ENCODE results near the gene TAF6L.
"Not testable (repeated sequence)": the region's sequence is repeated elsewhere in the genome, so short reads cannot be mapped to it uniquely, and the experiment has no call there.

The TAF6L gene

DNA sequence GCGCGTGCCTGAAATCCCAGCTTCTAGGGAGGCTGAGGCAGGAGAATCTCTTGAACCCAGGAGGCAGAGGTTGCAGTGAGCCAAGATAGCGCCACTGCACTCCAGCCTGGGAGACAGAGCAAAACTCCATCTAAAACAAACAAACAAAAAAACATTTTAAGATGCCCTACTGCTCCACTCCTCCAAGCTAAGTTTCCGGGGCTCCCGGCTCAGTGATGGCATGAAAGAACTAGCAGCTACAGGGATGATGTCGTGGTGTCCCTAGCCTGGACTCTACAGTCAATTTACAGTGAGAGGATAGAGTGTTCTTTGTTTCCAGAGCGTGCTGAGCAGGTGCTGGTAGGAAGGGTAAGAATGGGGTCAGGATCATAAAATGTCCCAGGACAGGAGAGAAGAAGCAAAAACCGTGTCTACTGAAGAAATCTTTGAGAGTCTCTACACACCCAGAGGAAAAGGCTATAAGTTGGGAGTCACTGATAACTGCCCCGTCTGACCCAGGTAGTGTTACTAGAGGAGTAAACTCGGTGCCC lies 16.0 kb upstream of the TAF6L start:
- no peak for DNase-seq (ENCODE audit: low read depth)

DNA sequence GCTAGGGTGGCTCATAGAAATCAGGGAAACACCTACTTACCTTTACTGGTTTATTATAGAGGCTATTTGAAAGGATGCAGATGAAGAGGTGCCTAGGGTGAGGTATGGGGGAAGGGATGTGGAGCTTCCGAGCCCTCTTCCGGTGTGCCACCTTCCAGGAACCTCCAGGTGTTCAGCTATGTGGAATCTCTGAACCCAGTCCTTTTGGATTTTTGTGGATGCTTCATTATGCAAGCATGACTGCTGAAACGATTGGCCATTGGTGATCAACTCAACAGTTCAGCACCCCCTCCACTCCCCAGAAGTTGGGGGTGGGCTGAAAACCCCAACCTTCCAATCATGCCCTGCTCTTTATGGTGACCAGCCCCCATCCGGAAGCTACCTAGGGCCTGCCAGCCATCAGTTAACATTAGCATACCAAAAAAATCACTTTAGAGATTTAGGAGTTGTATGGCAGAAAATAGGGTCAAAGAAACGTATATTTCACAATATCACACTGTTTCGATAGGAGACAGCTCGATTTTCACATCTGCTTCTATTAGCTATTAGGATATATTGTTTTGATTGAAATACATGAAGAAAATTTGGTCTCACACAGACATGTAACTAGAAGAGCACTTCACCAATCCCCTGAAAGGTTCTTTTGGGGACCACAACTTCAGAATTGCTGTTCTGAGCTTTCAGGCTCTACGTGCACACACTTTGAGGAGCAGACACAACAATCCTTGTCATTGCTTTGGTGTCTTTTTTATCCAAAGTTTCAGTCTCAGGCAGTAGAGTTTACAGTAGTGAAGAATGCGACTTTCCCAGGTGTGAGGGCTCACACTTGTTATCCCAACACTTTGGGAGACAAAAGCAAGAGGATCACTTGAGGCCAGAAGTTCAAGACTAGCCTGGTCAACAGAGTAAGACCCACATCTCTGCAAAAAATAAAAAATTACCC lies 13.1 kb upstream of the TAF6L start:
- no peak for DNase-seq (ENCODE audit: low read depth)

DNA sequence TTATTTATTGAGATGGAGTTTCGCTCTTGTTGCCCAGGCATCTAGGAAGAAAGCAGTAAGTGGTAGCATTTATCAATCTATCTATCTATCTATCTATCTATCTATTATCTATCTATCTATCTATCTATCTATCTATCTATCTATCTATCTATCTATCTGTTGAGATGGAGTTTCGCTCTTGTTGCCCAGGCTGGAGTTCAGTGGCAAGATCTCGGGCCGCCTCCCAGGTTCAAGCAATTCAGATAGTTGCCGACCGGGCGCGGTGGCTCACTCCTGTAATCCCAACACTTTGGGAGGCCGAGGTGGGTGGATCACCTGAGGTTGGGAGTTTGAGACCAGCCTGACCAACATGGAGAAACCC lies 10.3 kb upstream of the TAF6L start:
- not testable (repeated sequence) for DNase-seq (ENCODE audit: low read depth)

DNA sequence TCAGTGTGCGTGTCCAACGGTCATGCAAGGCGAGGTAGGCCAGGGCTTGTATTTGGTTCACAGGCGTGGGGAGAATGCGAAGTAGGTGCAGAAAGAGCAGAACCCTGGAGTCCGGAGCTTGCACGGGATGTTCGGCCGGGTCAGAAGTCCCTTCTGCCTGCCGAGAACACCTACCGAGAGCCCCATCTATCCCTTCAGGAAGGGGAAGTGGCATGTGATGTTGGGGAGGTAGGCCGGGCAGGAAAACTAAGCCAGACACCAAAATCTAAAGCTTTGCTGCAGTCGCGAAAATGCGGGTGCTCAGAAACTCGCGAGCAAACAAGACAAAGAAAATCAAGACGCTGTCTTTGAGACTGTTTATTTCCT lies 435 bp upstream of the TAF6L start:
- DNase-seq (ENCODE audit: low read depth): no peak

DNA sequence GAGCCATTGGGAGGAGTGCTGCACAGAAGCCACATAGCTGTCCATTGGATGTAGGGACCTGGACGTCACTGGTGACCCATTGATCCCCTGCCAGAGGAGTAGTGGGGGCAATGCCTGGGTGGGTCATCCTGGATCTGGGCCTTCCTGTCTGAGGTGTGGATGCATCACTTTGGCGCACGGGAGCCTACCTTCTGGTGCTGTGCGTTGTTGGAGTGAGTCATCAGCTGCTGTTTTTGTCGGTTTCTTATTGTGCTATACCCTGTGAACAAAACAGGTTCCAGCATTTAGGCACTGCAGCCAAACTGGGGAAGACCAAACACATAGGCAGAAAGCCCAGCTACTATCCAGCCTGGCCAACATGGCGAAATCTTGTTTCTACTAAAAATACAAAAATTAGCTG lies 3.2 kb downstream of the TAF6L start:
- DNase-seq (ENCODE audit: low read depth): no peak

DNA sequence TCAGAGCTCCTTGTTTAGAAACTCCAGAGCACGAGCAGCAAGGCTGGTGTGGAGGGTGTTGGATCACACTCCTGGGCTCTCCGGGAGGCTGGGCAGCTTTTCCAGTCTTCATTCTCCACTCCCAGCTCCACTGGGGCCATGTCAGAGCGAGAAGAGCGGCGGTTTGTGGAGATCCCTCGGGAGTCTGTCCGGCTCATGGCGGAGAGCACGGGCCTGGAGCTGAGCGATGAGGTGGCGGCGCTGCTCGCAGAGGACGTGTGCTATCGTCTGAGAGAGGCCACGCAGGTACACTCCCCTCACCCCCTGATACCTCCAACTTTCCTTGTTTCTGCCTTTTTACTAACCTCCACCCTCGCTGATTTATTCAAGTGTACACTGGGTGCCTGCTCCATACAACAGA lies 4.5 kb downstream of the TAF6L start:
- DNase-seq (ENCODE audit: low read depth): no peak

DNA sequence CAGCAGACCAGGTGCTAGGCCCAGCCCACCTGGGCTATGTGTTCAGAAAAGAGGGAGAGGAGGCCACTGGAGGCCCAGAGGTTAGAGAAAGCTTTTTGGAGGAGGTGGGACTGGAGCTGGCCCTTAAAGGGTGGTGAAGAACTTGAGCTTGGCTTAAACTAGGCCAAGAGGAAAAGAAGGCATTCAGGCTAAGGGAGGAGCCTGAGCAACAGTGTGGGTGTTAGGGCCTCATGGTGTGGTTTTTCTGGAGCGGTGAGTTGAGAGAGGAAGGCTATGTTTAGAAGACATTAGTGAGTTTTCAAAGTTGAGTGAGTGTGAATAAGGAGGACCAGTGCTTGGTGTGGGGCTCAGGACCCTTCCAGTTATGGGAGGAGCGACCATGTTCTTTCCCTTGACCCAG lies 6.2 kb downstream of the TAF6L start:
- no peak for DNase-seq (ENCODE audit: low read depth)

DNA sequence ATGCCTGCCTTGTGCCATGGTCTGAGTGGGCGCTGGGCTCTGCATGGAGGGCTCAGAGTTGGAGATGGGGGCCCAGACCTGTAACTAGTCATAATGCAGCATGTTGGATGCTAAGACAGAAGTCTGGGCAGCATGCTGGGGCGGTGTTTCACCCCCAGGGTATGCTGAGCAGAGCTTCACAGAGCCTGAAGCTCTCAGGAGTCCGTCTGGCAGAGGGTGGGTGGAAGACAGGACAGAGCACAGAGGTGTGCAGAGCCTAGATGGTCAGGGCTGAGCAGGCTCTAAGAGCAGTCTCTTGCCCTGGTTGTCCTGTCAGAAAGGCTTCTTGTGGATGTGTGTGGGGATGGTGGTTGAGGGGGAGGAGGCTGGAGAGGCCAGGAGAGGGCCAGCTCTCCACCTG lies 7.2 kb downstream of the TAF6L start:
- no peak for DNase-seq (ENCODE audit: low read depth)

DNA sequence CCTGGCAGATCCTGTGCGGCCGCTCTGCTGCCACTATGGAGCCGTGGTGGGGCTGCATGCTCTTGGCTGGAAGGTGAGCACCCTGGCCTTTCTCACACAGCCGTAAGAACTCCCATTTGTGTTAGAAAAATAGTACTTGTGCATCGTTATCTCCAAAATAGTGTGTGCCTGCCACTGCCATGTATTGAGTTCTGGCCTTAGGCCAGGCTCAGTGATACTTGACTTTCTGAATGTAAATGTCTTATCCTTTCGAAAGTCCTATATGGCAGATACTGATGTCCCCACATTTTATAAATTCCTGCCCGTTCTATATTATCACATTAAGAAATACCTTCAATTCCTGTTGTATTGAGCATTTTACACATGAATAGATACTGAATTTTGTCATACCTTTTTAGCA lies 11.6 kb downstream of the TAF6L start:
- no peak for DNase-seq (ENCODE audit: low read depth)

DNA sequence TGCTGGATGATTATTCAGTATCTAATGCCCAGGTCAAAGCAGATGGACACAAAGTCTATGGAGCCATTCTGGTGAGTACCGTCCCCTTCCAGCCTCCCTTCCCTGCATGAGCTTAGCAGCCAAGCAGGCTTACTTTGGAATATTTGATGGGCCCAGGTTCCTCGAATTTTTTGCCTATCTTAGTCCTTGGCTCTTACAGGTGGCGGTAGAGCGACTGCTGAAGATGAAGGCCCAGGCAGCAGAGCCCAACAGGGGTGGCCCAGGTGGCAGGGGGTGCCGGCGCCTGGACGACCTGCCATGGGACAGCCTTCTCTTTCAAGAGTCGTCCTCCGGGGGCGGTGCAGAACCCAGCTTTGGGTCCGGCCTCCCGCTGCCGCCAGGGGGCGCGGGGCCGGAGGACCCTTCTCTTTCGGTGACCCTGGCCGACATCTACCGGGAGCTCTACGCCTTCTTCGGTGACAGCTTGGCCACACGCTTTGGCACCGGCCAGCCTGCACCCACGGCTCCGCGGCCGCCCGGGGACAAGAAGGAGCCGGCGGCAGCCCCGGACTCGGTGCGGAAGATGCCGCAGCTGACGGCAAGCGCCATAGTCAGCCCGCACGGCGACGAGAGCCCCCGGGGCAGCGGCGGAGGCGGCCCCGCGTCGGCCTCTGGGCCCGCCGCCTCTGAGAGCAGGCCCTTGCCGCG lies 15.3 kb downstream of the TAF6L start:
- peak; percentile 38 for DNase-seq (ENCODE audit: low read depth)

DNA sequence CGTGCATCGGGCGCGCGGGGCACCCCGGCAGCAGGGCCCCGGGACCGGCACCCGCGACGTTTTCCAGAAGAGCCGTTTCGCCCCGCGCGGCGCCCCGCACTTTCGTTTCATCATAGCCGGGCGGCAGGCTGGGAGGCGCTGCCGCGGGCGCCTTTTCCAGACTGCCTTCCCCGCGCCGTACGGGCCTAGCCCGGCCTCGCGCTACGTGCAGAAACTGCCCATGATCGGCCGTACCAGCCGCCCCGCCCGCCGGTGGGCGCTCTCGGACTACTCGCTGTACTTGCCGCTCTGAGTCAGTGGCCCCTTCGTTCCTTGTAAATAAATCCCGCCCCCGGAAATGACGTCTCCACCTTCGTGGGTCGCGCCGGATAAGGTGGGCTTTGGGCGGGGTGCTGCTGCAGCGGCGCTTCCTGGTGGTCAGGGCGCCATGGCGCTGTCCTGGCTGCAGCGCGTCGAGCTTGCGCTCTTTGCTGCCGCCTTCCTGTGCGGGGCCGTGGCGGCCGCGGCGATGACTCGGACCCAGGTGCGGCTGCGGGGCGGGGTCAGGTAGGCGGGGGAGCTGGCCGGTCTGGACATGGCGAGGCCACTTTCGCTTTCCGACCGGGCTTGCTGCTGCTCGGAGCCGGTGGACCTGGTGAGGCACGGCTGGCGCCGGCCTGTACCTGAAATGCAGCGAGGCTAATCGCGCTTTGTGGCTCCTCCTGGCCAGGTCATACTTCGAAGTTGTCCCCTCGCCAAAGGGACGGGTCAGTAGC lies 16.0 kb downstream of the TAF6L start, which contains the start of gene TMEM179B:
Gene TMEM179B, plus strand, starts transcription at position 398 of the 755 bp plus-strand sequence. Its CDS starts 30 bp downstream, at position 428.
- peak; percentile 80 for DNase-seq (ENCODE audit: low read depth)

DNA sequence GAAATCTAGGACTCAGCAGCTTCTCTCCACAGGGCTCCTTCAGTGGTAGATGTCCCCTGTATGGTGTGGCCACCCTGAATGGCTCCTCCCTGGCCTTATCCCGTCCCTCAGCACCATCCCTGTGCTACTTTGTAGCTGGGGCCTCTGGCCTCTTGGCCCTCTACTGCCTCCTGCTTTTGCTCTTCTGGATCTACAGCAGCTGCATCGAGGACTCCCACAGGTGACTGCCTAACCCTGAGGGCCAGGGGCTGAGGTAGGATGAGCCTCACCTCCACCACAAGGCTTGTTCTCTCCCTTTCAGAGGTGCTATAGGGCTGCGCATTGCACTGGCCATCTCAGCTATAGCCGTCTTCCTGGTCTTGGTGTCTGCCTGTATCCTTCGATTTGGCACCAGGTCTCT lies 17.8 kb downstream of the TAF6L start:
- DNase-seq (ENCODE audit: low read depth): no peak

DNA sequence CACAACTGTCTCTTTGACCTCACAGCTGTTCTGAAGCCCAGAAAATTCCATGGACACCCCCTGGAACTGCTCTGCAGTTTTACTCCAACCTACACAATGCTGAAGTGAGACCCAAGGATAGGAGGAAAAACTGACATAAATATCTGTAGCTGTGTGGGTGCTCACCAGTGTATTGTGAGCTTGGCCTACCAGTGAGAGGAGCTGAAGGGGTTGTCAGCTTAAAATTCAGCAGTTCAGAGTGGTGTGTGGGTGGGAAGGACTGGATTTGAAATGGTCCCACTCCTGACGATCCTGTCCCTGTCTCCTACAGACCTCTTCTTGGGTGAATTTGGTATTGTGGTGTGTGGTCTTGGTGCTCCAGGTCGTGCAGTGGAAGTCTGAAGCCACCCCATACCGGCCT lies 18.4 kb downstream of the TAF6L start:
- no peak for DNase-seq (ENCODE audit: low read depth)

DNA sequence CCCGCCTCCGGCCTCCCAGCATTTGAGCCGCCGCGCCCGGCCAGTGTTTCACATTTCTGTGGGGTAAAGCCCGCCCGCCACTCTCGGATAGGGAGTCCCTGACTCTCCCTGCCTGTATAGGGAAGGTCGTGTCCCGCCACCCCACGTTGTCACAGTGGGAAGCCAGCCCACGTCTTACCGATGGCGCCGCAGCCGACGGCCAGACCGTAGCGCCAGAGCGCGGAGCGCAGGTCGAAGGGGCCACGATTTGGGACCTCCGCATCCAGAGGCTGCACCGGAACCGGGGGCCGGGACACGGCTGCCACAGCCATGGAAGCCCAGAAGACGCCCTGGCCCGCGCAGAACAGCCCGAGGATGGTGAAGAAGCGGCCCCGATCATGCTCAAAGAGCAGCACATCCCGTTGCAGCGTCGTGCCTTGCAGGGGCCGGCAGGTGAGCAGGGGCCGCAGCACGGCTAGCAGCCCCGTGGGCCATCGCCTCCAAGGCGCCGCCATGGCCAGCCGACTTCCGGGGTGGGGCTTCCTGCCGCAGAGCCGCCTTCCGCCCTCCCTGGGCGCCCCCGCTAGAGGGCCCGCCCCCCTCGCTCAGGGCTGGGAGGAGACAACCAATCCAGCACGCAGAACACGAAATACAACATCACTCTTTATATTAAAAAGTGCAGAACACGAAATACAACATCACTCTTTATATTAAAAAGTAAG lies 20.5 kb downstream of the TAF6L start, which contains the start of gene TMEM223:
Gene TMEM223, minus strand, starts transcription at position 506 of the 701 bp plus-strand sequence. Its CDS starts 12 bp downstream, at position 494.
- no peak for DNase-seq (ENCODE audit: low read depth)

DNA sequence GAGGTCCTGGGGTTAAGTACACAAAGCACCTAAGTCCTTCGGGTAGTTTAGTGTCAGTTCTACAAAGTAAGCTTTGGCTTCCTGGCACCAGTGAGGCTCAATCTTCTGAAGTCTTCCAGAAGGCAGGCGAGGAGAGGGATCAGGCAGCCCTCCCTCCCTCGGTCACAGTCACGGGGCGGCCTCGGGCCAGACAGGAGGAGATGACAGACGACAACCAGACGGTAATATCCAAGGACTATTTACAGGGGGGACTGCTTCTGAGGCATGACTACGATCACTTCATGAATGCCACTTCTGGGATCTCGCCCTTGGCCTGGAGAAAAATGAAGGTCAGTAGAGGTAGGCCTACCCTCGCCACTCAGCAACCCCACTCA lies 21.0 kb downstream of the TAF6L start:
- DNase-seq (ENCODE audit: low read depth): no peak

DNA sequence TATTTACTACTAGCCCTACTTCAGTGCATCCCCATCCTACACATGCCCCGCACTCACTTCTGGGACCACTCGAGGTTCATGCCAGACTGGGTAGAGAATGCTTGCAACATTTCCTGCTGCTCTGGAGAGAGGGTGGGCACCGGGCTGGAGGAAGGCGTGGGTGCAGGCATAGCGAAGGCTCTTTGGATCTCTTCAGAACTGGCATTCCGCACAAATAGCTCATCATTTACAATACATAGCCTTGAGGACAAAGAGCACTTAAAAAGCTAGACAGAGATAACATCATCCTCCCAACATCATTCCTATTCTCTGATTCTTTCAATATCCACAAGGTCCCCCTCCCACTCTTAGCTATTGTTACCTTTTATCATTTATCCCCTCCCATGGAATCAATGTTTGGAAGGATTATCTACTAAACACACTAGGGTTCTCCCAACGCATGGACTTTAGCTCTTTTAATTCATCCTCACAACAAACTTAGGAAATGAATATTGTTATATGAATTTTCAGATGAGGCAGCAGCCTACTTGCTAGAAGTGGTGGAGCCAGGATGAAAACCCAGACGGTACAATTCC lies 23.1 kb downstream of the TAF6L start:
- no peak for DNase-seq (ENCODE audit: low read depth)

DNA sequence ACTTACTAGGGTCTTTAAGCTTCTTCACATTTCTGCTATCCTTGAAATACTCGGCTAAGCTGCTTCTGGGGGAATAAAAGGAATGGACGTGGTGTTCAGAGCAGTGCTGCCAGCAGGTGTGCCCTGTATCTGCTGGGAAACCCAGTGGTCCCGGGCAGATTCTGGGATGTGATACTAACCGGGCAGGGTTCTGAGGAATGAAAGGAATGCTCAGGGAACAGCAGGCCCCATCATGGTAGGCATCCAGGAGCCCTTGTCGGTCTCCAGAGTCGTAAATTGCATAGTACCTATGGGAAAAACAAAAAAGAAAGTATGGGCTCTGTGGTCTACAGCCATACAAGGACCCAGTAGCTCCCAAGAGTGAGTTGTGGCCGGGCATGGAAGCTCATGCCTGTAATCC lies 25.1 kb downstream of the TAF6L start:
- no peak for DNase-seq (ENCODE audit: low read depth)

DNA sequence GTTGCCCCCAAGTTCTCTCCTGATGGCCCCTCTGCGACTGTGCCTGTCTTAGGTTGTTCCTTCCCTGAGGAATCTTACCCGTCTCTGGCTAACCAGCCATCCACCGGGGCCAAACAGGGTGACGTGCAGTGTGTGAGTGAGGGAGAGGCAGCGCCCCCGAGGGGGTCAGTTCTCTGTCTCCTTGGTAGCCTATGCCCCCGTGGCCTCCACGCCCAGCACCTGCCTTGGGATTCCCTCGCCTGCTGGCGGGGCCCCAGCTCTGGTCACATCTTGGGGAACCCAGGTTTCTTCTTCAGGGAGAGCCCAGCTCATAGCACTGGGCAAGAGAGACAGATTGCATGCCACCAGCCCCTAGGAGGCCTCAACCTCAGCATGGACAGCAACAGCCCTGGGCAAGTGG lies 28.3 kb downstream of the TAF6L start:
- no peak for DNase-seq (ENCODE audit: low read depth)

DNA sequence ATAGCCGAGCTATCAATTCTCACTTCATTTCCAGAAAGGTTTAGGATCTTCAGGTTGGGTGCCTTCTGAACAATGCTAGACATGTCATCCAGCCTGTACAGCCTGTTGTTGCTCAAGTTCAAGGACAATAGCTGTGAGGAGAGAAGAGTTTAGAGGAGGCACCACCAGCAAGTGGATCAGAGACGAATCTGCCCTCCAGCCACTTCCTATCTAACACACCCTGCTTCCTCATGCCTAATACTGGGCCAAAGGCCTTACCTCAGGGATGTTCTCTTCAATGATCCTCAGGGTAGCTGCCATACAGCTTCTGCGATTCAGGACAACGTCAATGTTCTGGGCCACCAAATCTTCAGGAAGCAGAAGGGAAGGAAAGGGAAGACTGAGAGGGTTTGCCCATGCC lies 29.9 kb downstream of the TAF6L start:
- no peak for DNase-seq (ENCODE audit: low read depth)

DNA sequence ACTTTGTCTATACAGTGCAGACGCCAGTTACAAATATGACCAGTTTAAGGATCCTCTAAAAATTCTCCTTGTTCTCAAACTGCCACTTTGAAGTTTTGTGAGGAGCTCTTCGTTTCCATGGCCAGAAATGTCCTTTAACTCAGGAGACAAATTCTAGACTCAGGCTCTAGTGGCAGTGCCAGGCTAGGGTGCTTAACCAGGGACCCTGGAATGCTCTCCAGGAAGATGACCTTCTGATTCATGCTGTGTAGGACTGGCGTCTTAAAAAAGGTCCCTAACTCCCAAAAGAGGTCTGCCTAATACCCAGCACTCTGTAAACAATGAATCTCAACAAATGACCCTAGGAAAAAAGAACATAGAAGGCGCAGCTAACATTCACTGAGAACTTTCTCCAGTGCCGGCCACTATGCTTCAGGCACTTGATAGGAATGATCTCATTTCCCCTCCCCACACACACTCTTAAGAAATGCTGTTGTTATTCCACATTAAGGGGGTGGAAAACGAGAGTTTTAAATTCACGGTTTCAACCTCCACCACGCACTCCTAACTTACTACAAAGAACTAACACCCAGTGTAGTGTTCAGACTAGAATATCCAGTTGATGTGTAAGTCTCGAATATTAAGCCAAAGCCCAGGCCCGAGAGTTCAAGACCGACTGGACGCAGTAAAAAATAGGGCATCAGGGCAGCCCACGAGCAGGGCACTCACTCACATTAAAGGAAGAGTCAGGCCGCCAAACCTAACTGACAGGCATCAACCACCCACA lies 33.3 kb downstream of the TAF6L start:
- DNase-seq (ENCODE audit: low read depth): no peak
